ACC112 (cell line): Measurements from ENCODE around the gene MTMR11.

Experiments used
- H2AFZ ChIP-seq: fragments of 200-600 bp; sonication (generic); one replicate; pipeline ENCODE4 v1.6.0; 2017; ENCODE audit warnings: antibody characterized with exemption, low read length; ENCODE audit not compliant: unreplicated experiment
- H3K27ac ChIP-seq: fragments of 200-600 bp; sonication (generic); 2 replicates; pipeline ENCODE4 v1.5.1; 2014; ENCODE audit warnings: low read depth, mild to moderate bottlenecking, antibody characterized with exemption, low read length, moderate library complexity
- H3K27me3 ChIP-seq: fragments of 200-600 bp; sonication (generic); 2 replicates; pipeline ENCODE4 v1.6.1; 2014; ENCODE audit warnings: mild to moderate bottlenecking, antibody characterized with exemption, low read length, moderate library complexity, mixed read lengths; ENCODE audit not compliant: insufficient read depth
- H3K36me3 ChIP-seq: fragments of 200-600 bp; sonication (generic); 2 replicates; pipeline ENCODE4 v1.6.1; 2016; ENCODE audit warnings: mild to moderate bottlenecking, antibody characterized with exemption, low read length, moderate library complexity, mixed read lengths; ENCODE audit not compliant: insufficient read depth
- H3K4me1 ChIP-seq: fragments of 200-600 bp; sonication (generic); one replicate; pipeline ENCODE4 v1.6.1; 2016; ENCODE audit warnings: low read length, mixed read lengths; ENCODE audit not compliant: insufficient read depth, unreplicated experiment, control insufficient read depth
- H3K4me3 ChIP-seq: fragments of 200-600 bp; sonication (generic); 2 replicates; pipeline ENCODE4 v1.5.1; 2014; ENCODE audit warnings: mild to moderate bottlenecking, low read depth, low read length
- H3K79me2 ChIP-seq: fragments of 200-600 bp; sonication (generic); one replicate; pipeline ENCODE4 v1.6.0; 2016; ENCODE audit warnings: low read length; ENCODE audit not compliant: control insufficient read depth, unreplicated experiment, insufficient read depth

The MTMR11 gene

DNA sequence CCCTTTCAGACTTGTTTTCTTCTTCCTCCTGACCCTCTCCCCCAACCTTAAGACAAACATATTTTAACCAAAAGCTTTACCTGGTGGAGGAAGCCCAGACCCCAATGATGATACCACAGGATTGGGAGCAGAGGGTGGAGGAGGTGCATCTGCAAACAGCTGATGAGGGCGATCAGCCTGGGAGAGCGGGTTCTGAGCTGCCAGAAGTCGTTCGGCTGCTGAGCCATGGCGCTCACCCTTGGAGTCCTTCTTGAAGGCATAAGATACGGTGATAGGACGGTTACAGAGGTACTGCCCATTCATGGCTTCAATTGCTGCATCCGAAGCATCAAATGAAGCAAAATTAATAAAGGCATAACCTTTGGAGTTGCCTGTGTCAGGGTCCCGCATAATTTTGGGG, 10.4 kb downstream of the MTMR11 start:
- H3K27ac ChIP-seq: no peak overlapping the region
- H3K4me1 ChIP-seq: peaks cover 41% of the 10 kb centered on the region
- H3K27me3 ChIP-seq: no peaks in the 10 kb centered on the region
- H3K79me2 ChIP-seq: peaks cover 32% of the 10 kb centered on the region
- H3K36me3 ChIP-seq: peaks cover 42% of the 10 kb centered on the region
- H3K4me3 ChIP-seq: peak overlapping the region; percentile 98
- H2AFZ ChIP-seq: no peak overlapping the region

DNA sequence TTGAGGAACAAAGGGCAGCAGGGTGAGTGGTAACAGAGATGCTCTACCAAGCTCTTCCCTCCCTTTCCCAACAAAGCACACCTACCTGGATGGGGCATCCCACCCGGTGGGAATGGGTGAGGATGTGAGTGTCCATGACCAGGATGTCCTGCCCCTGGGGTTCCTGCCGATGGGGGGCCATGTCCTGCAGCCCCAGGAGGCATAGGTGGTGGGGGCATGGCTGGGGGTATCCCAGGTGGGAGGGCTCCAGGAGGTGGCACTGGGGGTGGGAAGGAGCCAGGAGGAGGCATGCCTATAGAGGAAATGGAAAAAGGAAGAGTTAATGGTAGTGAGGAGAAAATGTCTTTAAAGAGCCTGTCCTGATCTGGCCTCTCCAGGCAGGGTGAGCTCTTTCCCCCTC, 10.9 kb downstream of the MTMR11 start:
- no peak overlapping the region for H3K27ac ChIP-seq
- H3K4me1 ChIP-seq: peaks cover 35% of the 10 kb centered on the region
- peak overlapping the region; percentile 98 for H3K4me3 ChIP-seq
- peaks cover 32% of the 10 kb centered on the region for H3K79me2 ChIP-seq
- no peaks in the 10 kb centered on the region for H3K27me3 ChIP-seq
- H2AFZ ChIP-seq: no peak overlapping the region
- H3K36me3 ChIP-seq: peaks cover 42% of the 10 kb centered on the region

DNA sequence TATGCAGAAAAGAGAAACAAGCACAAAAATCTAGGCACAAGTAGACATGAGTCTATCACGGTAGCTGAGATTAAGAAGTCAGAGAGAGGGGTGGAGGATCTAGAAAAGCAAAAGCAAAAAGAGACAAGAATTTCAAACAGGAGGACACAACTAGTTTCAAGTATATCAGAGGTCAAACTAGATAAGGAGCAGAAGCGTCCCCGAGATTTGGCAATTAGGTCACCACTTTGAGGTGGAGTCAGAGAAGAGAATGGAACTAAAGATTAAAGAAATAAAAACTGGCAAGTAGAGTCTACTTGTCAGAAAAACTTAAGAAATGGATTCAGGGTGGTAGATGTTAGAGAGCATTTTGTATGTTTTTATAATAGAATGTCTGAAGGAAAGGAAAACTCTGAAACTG, 11.3 kb downstream of the MTMR11 start:
- H3K27me3 ChIP-seq: no peaks in the 10 kb centered on the region
- no peak overlapping the region for H3K27ac ChIP-seq
- peaks cover 32% of the 10 kb centered on the region for H3K79me2 ChIP-seq
- no peak overlapping the region for H2AFZ ChIP-seq
- peak overlapping the region; percentile 98 for H3K4me3 ChIP-seq
- H3K36me3 ChIP-seq: peaks cover 42% of the 10 kb centered on the region
- peaks cover 33% of the 10 kb centered on the region for H3K4me1 ChIP-seq

DNA sequence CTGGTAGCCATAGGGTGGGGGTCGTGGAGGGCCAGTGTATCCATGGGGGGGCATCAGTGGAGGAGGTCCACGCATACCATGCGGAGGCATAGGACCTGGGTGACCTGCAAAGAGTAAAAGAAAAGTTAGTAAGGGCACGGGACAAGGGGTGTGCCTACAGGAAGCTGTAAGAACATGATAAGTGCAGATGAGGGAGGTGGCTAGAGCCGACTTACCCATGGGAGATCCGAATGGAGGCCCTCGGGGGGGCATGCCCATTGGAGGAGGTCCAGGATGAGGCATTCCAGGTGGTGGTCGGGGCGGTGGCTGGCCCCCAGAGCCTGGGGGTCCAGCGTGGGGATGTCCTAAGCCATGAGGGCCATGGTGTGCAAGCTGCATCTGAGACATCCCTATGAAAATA, 13.1 kb downstream of the MTMR11 start:
- peaks cover 31% of the 10 kb centered on the region for H3K4me1 ChIP-seq
- H3K4me3 ChIP-seq: no peak overlapping the region
- peaks cover 42% of the 10 kb centered on the region for H3K36me3 ChIP-seq
- no peak overlapping the region for H2AFZ ChIP-seq
- H3K27ac ChIP-seq: no peak overlapping the region
- H3K27me3 ChIP-seq: no peaks in the 10 kb centered on the region
- peaks cover 32% of the 10 kb centered on the region for H3K79me2 ChIP-seq

DNA sequence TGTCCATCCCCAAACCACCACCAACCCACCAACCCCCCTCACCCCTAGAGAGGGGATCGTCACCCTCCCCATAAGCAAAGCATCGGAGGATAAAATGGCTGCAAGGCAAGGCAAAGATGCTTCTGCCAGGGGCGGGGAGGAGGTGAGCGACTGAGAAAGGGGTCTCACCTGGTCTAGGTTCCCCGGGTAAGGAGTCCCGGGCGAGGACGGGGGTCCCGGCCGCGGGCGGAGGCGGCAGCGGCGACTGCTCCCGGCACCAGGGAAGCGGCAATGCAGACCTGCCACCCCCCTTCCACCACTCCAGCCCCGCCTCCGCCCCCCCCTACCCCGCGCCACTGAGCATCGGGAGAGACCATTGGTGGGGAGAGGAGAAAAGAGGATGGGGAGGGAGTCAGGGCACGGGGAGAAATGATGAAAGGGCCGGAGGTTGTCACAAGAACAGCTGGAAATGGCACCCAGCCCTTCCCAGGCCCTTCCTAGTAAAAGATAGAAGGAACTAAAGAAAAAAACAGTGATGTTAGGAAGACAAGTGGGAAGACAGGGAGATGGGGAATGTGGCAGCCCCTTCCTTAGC, 19.0 kb downstream of the MTMR11 start, which contains the start of gene SV2A:
TSS of gene SV2A (minus strand) at position 274 of the 574 bp plus-strand sequence. CDS start 4,004 bp downstream, outside the sequence.
- Histone ChIP-seq H3K27ac (no peak within 1 kb of the TSS), H3K27me3 (no peaks in the 10 kb centered on the region), H3K4me3 (peak within 1 kb of the TSS; percentile 89), H3K79me2 (peaks cover 10% of the 10 kb centered on the region), H2AFZ (peak within 1 kb of the TSS; percentile 57), H3K4me1 (peaks cover 9% of the 10 kb centered on the region), H3K36me3 (peaks cover 8% of the 10 kb centered on the region; the same call in 1 of the 2 replicates)

DNA sequence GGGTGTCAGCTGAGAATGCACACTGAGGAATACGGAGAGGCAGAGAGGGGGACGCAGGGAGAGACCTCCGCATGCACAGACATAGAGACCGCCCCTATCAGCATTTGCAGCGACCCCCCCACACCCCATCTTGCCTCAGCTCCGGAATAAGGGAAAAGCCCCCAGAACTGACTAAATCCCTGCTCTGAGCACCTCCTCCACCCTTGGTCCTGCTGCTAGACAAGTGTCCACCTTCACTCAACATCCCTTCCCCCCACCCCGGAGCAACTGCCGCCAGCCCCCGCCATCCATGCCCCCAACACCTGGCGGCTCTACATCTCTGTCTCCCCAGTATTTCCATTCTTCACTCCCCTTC, 19.8 kb downstream of the MTMR11 start:
- Histone ChIP-seq H3K27me3 (no peaks in the 10 kb centered on the region), H3K4me1 (peaks cover 9% of the 10 kb centered on the region), H3K4me3 (peak overlapping the region; percentile 89), H3K36me3 (peaks cover 8% of the 10 kb centered on the region; the same call in 1 of the 2 replicates), H2AFZ (peak overlapping the region; percentile 57), H3K27ac (no peak overlapping the region), H3K79me2 (peaks cover 10% of the 10 kb centered on the region)

DNA sequence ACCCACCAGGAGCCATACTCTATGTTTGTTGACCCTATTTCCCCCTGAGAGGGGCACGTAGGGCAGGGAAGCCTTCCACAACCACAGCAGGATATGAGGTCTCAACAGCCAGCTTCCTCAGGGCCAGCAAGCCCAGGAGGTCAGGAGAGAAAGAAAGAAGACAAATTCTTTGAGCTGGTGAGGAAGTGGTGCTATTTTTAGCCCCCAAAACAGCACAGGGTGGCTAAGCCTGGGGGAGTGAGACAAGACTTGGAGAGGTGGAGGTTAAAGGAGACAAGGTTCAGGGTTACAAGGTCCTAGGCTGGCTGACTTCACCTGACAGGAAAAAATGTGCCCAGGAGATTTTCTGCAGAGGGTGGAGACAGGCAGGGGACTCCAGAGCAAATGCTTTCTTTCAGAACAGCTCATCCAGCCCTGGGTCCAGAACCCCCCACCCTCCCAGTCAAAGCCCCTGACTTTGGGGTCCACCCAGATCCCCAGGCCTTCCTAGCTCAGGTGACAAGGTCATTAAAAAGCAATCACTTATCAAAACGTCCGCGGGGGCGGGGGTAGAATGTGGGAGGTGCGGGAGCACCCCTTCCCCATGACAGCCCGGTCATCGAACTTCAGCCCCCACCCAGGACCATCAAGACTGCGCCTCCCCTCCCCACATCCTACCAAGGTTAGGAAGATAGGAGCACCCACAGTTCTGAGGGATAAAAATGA, 20.3 kb downstream of the MTMR11 start:
- peak overlapping the region; percentile 89 for H3K4me3 ChIP-seq
- H3K27me3 ChIP-seq: no peaks in the 10 kb centered on the region
- no peak overlapping the region for H2AFZ ChIP-seq
- peaks cover 9% of the 10 kb centered on the region for H3K4me1 ChIP-seq
- H3K79me2 ChIP-seq: peaks cover 10% of the 10 kb centered on the region
- H3K27ac ChIP-seq: no peak overlapping the region
- H3K36me3 ChIP-seq: peaks cover 5% of the 10 kb centered on the region; the same call in 1 of the 2 replicates

DNA sequence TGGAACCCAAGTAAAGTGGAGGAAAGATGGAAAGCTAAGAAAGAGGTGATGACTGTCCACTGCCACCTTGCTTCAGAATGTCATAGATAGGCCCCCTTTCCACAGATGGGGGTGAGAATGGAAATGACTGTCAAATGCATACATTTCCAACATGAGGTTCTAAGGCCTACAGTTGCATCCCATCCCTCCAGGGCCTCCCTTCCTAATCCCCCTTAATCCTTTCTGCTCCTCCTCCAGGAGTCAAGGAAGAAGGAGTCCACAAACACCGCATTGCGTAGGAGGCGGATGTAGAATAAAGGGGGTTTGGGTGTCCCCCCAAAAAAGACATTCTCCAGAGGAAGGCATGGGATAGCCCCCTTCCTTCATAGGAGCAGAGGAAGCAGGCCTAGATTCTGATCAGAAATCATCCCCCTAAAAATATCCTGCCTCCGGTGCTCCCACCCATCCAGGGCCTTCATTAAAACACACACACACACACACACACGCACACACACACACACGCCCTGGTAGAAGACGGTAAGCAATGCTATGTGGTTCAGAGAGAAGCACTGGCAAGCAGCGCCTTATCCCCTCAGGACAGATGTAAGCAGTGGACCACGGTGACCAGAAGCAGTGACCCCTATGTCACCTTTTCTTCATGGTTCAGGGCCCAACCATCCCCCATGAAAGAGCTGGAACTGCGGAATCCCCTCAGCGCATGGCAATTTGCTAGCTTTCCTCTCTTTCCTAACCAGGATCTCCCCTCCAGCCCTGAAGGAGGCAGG, 21.1 kb downstream of the MTMR11 start:
- H3K27ac ChIP-seq: no peak overlapping the region
- H3K4me1 ChIP-seq: peaks cover 9% of the 10 kb centered on the region

DNA sequence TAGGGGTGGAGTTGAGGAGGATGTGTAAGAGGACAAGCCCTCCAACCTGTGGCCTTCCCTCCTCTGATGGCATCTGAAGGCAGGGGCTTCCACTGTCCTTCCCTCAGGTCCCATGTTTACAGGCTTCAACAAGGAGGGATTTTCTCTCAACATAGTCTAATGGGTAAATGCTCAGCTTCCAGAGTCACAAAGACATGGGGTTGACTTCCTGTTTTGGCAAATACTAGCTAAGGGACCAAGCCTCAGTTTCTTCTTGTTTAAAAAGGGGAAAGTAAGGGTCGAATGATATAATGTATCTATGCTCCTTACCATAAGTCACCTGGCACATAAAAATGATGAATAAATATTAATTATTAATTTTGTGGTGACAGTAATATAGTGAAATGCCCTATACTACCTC, 22.1 kb downstream of the MTMR11 start:
- H3K79me2 ChIP-seq: peaks cover 10% of the 10 kb centered on the region
- no peak overlapping the region for H3K27ac ChIP-seq
- no peaks in the 10 kb centered on the region for H3K27me3 ChIP-seq
- peaks cover 5% of the 10 kb centered on the region; the same call in 1 of the 2 replicates for H3K36me3 ChIP-seq
- H2AFZ ChIP-seq: no peak overlapping the region
- H3K4me3 ChIP-seq: no peak overlapping the region
- H3K4me1 ChIP-seq: peaks cover 9% of the 10 kb centered on the region

More for the DNA sequence above, 21.1 kb downstream of the MTMR11 start:
- Histone ChIP-seq H3K27me3 (no peaks in the 10 kb centered on the region), H3K4me3 (peak overlapping the region; percentile 89; the same call in 1 of the 2 replicates), H2AFZ (no peak overlapping the region), H3K79me2 (peaks cover 10% of the 10 kb centered on the region), H3K36me3 (peaks cover 5% of the 10 kb centered on the region; the same call in 1 of the 2 replicates)

DNA sequence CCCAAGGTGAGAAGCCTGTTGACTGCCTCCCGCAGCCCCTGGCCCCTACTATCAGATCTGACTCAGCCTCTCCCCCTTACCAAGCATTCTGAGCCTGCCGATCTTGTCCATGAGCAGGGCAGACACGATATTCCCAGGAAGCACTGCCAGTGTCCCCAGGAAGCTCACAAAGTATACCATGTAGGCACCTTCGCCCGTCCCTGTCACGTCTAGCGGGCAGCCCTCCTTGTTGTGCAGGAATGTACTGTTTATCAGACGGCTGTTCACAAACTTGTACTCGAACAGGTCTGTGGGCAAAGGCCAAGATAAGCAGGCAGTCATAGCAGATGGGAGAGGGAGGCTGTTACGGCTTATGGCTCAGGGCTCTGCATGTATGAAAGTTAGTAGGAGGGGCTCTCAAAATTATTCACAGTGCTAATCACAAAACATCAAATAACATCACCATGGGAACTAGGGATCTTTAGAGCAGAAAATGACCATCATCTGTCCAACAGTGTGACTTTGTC, 30.1 kb downstream of the MTMR11 start:
- no peaks in the 10 kb centered on the region for H3K36me3 ChIP-seq
- H3K4me1 ChIP-seq: no peaks in the 10 kb centered on the region
- H3K4me3 ChIP-seq: no peak overlapping the region
- H2AFZ ChIP-seq: no peak overlapping the region
- H3K79me2 ChIP-seq: peaks cover under 1% of the 10 kb centered on the region
- no peak overlapping the region for H3K27ac ChIP-seq
- H3K27me3 ChIP-seq: no peaks in the 10 kb centered on the region
